Vagina (tissue), 2 donors: ENCODE data around the gene PALLD.

Source experiments
- POLR2AphosphoS5 ChIP-seq, 2 donors: sonication (generic); formaldehyde crosslinking; IDR thresholded peaks; one replicate each; pipeline ENCODE4 v1.9.0; 2017; ENCODE audit warnings: antibody characterized with exemption in 2 of 2, mild to moderate bottlenecking in 2 of 2, low read depth in 1 of 2; ENCODE audit not compliant: insufficient read depth in 1 of 2
- TF ChIP-seq, protein P1 (sequence below), 3 experiments: fragments of 450-650 bp in 2 of 3; fragments of 200-600 bp in 1 of 3; sonication (generic) in 1 of 3; IDR thresholded peaks; one replicate each; pipeline ENCODE4 v1.5.1; 2017 to 2019; ENCODE audit warnings: antibody characterized with exemption in 3 of 3, mild to moderate bottlenecking in 2 of 3, moderate library complexity in 2 of 3

DNA sequence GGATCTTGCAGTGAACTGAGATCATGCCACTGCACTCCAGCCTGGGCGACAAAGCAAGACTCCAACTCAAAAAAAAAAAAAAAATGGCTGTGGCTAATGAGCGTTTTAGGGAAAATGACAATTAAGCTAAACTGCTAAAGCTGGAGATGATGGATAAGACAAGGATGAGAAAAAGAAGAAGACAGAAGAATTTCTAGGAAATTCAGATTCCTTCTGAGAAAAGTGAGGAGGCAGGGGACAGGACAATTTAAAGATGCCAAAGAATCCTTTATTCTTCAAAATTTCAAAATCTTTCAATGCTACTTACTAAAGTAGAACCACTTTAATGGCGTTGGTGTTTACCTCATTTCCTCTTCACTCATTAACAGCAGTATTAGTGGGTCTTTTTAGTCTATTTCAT is 7.7 kb downstream of the PALLD start:
- TF ChIP-seq POLR2AphosphoS5 (IDR thresholded peaks at IDR 0.05; ENCODE audit: insufficient read depth in 1 of 2, low read depth in 1 of 2) = no peak
- TF ChIP-seq, protein P1, sequence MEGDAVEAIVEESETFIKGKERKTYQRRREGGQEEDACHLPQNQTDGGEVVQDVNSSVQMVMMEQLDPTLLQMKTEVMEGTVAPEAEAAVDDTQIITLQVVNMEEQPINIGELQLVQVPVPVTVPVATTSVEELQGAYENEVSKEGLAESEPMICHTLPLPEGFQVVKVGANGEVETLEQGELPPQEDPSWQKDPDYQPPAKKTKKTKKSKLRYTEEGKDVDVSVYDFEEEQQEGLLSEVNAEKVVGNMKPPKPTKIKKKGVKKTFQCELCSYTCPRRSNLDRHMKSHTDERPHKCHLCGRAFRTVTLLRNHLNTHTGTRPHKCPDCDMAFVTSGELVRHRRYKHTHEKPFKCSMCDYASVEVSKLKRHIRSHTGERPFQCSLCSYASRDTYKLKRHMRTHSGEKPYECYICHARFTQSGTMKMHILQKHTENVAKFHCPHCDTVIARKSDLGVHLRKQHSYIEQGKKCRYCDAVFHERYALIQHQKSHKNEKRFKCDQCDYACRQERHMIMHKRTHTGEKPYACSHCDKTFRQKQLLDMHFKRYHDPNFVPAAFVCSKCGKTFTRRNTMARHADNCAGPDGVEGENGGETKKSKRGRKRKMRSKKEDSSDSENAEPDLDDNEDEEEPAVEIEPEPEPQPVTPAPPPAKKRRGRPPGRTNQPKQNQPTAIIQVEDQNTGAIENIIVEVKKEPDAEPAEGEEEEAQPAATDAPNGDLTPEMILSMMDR (IDR thresholded peaks at IDR 0.05) = no peak
